Peyer's patch (tissue), 4 donors: ENCODE measurements around the gene TNS4. TPM values are rescaled to one million over a fixed set of nuclear protein-coding genes. Genes with fewer than 3 reads are reported as not detected.
A peak's percentile ranks its signal among the peaks of the same experiment; 100 is the strongest.

Experiments
- DNase-seq, 3 donors: peaks; one replicate each; pipeline ENCODE4 v3.0.0-alpha.2; 2017 to 2019
- H3K27ac ChIP-seq, 4 donors: fragments of 200-600 bp; sonication (generic); one replicate each; pipeline ENCODE4 v1.5.1; 2016 to 2019
- H3K27me3 ChIP-seq, 2 donors: fragments of 200-600 bp; sonication (generic); one replicate each; pipeline ENCODE4 v1.5.1; 2019
- H3K36me3 ChIP-seq, 3 donors: fragments of 200-600 bp; sonication (generic); one replicate each; pipeline ENCODE4 v1.5.1; 2016 to 2019
- H3K4me1 ChIP-seq, 4 donors: fragments of 200-600 bp; sonication (generic); one replicate each; pipeline ENCODE4 v1.5.1; 2016 to 2019
- H3K4me3 ChIP-seq, 4 donors: fragments of 200-600 bp; sonication (generic); 1 replicate in 3 of 4; 2 replicates in 1 of 4; pipeline ENCODE4 v1.5.1; 2016 to 2019; ENCODE audit warnings: mild to moderate bottlenecking in 1 of 4
- H3K9me3 ChIP-seq, 4 donors: fragments of 200-600 bp; sonication (generic); one replicate each; pipeline ENCODE4 v1.5.1; 2016 to 2019; ENCODE audit warnings: mild to moderate bottlenecking in 1 of 4
- POLR2A ChIP-seq, 2 donors: fragments of 450-650 bp; IDR thresholded peaks; one replicate each; pipeline ENCODE4 v1.5.1; 2017; ENCODE audit warnings: antibody characterized with exemption in 2 of 2, mild to moderate bottlenecking in 2 of 2, moderate library complexity in 2 of 2
- total RNA-seq, 4 donors: library from RNA; depleted of rRNA; stranded (reverse); fragments of >200 nt; gene quantifications; one replicate each; pipeline ENCODE4 v1.1.0, GENCODE V29; 2016
- TF ChIP-seq, protein P1 (sequence below), 6 experiments: fragments of 450-650 bp in 4 of 6; fragments of 200-600 bp in 2 of 6; sonication (generic) in 1 of 6; IDR thresholded peaks; one replicate each; pipeline ENCODE4 v1.5.1; 2017 to 2019; ENCODE audit warnings: antibody characterized with exemption in 6 of 6, mild to moderate bottlenecking in 3 of 6, moderate library complexity in 1 of 6

Gene TNS4
- total RNA-seq, 4 donors from 2014 or later: 0.54 to 2.5 (median 1.7) TPM

DNA sequence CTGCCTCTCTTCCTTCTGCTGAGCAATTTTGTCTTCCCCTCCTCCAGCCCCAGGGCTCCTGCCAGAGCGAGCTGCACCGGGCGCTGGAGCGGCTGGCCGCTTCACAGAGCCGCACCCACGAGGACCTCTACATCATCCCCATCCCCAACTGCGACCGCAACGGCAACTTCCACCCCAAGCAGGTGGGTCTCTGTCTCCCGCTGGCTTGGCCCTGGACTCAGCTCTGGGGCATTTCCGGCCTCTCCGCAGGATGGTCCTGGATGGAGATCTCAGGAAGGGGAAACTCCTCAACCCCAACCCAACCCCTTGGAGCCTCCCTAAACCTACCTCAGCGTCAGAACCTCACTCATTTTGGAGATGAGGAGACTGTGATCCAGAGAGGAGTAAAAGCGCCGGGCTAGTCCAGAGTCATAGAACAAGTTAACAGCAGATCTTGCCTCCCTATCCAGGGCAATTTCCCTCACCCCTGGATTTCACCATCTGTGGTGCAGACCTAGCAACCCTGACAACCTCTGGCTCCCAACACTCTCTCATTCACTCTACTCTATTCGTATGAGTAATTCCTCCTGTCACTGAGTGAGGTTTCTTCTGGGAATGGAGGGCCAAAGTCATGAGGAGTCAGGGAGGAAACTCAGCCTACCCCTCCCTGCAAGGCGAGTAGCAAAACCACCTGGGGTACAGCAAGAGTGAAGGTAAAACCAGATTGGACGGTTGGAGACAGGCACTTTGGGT, 47.4 kb downstream of the TNS4 start:
- peak overlapping the region in 1 of 4 donors; percentile 93 for H3K27ac ChIP-seq

GRCh38 chr17:40452921-40453378, 48.5 kb downstream of the TNS4 start:
- Histone ChIP-seq H3K4me1 (peaks cover 0 to 82% (median 13%) of the 10 kb centered on the region in 4 donors), H3K27ac (peak overlapping the region; percentile 1 to 93 (median 58)), H3K9me3 (no peaks in the 10 kb centered on the region), H3K4me3 (no peak overlapping the region), H3K27me3 (no peaks in the 10 kb centered on the region), H3K36me3 (peaks cover 0 to 54% (median 0%) of the 10 kb centered on the region in 3 donors)
- DNase-seq: peak in 2 of 3 donors; percentile 57 to 71
- no peak for TF ChIP-seq POLR2A (IDR thresholded peaks at IDR 0.05)
- TF ChIP-seq, protein P1, sequence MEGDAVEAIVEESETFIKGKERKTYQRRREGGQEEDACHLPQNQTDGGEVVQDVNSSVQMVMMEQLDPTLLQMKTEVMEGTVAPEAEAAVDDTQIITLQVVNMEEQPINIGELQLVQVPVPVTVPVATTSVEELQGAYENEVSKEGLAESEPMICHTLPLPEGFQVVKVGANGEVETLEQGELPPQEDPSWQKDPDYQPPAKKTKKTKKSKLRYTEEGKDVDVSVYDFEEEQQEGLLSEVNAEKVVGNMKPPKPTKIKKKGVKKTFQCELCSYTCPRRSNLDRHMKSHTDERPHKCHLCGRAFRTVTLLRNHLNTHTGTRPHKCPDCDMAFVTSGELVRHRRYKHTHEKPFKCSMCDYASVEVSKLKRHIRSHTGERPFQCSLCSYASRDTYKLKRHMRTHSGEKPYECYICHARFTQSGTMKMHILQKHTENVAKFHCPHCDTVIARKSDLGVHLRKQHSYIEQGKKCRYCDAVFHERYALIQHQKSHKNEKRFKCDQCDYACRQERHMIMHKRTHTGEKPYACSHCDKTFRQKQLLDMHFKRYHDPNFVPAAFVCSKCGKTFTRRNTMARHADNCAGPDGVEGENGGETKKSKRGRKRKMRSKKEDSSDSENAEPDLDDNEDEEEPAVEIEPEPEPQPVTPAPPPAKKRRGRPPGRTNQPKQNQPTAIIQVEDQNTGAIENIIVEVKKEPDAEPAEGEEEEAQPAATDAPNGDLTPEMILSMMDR (IDR thresholded peaks at IDR 0.05): no peak

More for the DNA sequence above, 47.4 kb downstream of the TNS4 start:
- Histone ChIP-seq H3K27me3 (no peaks in the 10 kb centered on the region), H3K4me1 (peaks cover 0 to 81% (median 8%) of the 10 kb centered on the region in 4 donors), H3K4me3 (no peak overlapping the region), H3K9me3 (no peaks in the 10 kb centered on the region), H3K36me3 (peaks cover 0 to 54% (median 0%) of the 10 kb centered on the region in 3 donors)
- DNase-seq: peak in 1 of 3 donors; percentile 40
- TF ChIP-seq, protein P1 (IDR thresholded peaks at IDR 0.05): no peak
- TF ChIP-seq POLR2A (IDR thresholded peaks at IDR 0.05): no peak

DNA sequence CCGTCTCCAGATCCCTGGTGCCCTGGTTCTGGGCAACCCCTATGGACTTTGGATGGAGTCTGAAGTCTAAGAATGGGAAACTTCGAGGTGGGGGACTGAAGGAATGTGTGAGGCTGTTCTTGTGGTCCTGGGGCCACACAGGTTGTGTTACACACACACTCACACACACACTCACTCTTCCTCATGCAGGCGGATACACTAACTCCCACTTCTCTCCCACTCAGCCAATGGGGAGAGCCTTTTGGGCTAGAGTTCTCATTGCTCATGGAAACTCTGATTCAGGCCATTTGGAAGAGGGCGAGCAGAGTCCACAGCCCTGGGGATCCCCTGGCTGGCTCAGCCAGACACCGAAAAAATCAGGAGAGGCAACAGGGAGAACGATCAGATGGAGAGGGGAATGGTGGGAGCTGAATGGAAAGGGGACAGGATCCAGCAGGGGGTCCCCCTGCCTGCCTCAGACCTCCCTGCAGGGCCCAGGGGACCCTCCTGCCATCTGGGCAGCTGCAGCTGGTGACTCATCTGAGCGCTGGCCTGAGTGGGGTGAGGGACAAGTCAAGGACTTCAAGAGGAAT, 49.1 kb downstream of the TNS4 start:
- peak overlapping the region; percentile 1 to 93 (median 58) for H3K27ac ChIP-seq
- peak in 1 of 3 donors; percentile 53 for DNase-seq
- H3K36me3 ChIP-seq: peaks cover 0 to 49% (median 0%) of the 10 kb centered on the region in 3 donors
- TF ChIP-seq, protein P1 (IDR thresholded peaks at IDR 0.05): no peak
- no peak for TF ChIP-seq POLR2A (IDR thresholded peaks at IDR 0.05)
- no peaks in the 10 kb centered on the region for H3K27me3 ChIP-seq
- no peaks in the 10 kb centered on the region for H3K9me3 ChIP-seq
- peaks cover 0 to 82% (median 14%) of the 10 kb centered on the region in 4 donors for H3K4me1 ChIP-seq
- H3K4me3 ChIP-seq: no peak overlapping the region

DNA sequence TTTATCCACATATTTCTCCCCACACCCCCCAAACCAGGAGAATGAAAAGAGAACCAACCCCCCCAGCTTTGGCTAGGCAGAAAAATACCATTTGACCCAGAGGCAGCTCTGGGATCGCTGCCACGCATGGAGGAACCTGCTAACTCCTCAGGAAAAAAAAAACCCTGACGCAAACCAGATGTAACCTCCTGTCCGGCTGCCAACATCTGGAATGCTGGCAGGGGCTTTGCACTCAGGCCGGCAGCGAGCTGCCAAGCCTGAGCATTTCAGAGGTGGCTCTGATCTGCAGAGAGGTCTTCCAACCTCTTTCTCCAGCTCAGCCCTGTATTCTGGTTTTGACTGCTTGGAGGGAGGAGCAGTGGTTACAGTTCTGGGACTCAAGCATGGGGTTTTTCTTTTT, 50.0 kb downstream of the TNS4 start:
- Histone ChIP-seq H3K27ac (peak overlapping the region in 3 of 4 donors; percentile 1 to 93 (median 42)), H3K4me1 (peaks cover 0 to 83% (median 14%) of the 10 kb centered on the region in 4 donors), H3K9me3 (no peaks in the 10 kb centered on the region), H3K4me3 (no peak overlapping the region), H3K36me3 (peaks cover 0 to 40% (median 0%) of the 10 kb centered on the region in 3 donors), H3K27me3 (no peaks in the 10 kb centered on the region)
- DNase-seq: peak in 2 of 3 donors; percentile 54 to 61
- TF ChIP-seq POLR2A (IDR thresholded peaks at IDR 0.05): no peak
- TF ChIP-seq, protein P1 (IDR thresholded peaks at IDR 0.05): no peak

- peak; percentile 38 to 82 (median 69) for DNase-seq
- Histone ChIP-seq H3K9me3 (no peaks in the 10 kb centered on the region), H3K4me3 (no peak overlapping the region), H3K27me3 (no peaks in the 10 kb centered on the region), H3K27ac (peak overlapping the region in 2 of 4 donors; percentile 17 to 93), H3K36me3 (peaks cover 0 to 27% (median 0%) of the 10 kb centered on the region in 3 donors), H3K4me1 (peaks cover 0 to 88% (median 14%) of the 10 kb centered on the region in 4 donors)
- TF ChIP-seq, protein P1 (IDR thresholded peaks at IDR 0.05): peak in 4 of 6 experiments; percentile 46 to 70 (median 62)
- TF ChIP-seq POLR2A (IDR thresholded peaks at IDR 0.05): no peak
Observed at GRCh38 chr17:40450175-40450574, 51.2 kb downstream of the TNS4 start.
